Peyer's patch (tissue), 4 donors: ENCODE measurements around the gene ZNF511. TPM values are rescaled to one million over a fixed set of nuclear protein-coding genes. Genes with fewer than 3 reads are reported as not detected.

ENCODE experiments used
- DNase-seq, 3 donors: peaks; one replicate each; pipeline ENCODE4 v3.0.0-alpha.2; 2017 to 2019
- H3K27ac ChIP-seq, 4 donors: fragments of 200-600 bp; sonication (generic); one replicate each; pipeline ENCODE4 v1.5.1; 2016 to 2019
- H3K27me3 ChIP-seq, 2 donors: fragments of 200-600 bp; sonication (generic); one replicate each; pipeline ENCODE4 v1.5.1; 2019
- H3K36me3 ChIP-seq, 3 donors: fragments of 200-600 bp; sonication (generic); one replicate each; pipeline ENCODE4 v1.5.1; 2016 to 2019
- H3K4me1 ChIP-seq, 4 donors: fragments of 200-600 bp; sonication (generic); one replicate each; pipeline ENCODE4 v1.5.1; 2016 to 2019
- H3K4me3 ChIP-seq, 4 donors: fragments of 200-600 bp; sonication (generic); 1 replicate in 3 of 4; 2 replicates in 1 of 4; pipeline ENCODE4 v1.5.1; 2016 to 2019; ENCODE audit warnings: mild to moderate bottlenecking in 1 of 4
- H3K9me3 ChIP-seq, 4 donors: fragments of 200-600 bp; sonication (generic); one replicate each; pipeline ENCODE4 v1.5.1; 2016 to 2019; ENCODE audit warnings: mild to moderate bottlenecking in 1 of 4
- POLR2A ChIP-seq, 2 donors: fragments of 450-650 bp; IDR thresholded peaks; one replicate each; pipeline ENCODE4 v1.5.1; 2017; ENCODE audit warnings: antibody characterized with exemption in 2 of 2, mild to moderate bottlenecking in 2 of 2, moderate library complexity in 2 of 2
- total RNA-seq, 4 donors: library from RNA; depleted of rRNA; stranded (reverse); fragments of >200 nt; gene quantifications; one replicate each; pipeline ENCODE4 v1.1.0, GENCODE V29; 2016
- TF ChIP-seq, protein P1 (sequence below), 6 experiments: fragments of 450-650 bp in 4 of 6; fragments of 200-600 bp in 2 of 6; sonication (generic) in 1 of 6; IDR thresholded peaks; one replicate each; pipeline ENCODE4 v1.5.1; 2017 to 2019; ENCODE audit warnings: antibody characterized with exemption in 6 of 6, mild to moderate bottlenecking in 3 of 6, moderate library complexity in 1 of 6

ZNF511 gene
- total RNA-seq, 4 donors from 2014 or later = 25.7 to 42.9 (median 30.5) TPM

DNA sequence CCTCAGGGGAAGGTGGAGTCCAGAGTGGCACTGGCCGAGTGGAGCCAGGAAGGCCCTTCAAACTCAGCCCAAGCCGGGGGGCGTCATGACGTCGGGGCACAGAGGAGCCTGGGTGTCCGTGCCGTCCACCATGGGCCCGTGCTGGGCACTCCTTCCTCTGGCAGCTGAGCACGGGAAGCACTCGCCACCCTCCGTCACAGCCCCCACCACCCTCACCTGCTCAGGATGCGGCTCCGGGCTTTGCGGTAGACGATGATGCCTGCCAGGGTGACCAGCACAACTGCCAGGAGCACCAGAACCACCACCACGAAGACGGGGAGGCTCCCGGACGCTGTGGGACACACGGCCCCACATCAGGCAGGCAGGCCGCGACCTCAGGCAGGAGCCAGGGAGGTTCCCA lies 40.2 kb upstream of the ZNF511 start:
- peaks cover 0 to 5% (median 0%) of the 10 kb centered on the region in 3 donors for H3K36me3 ChIP-seq
- TF ChIP-seq POLR2A (IDR thresholded peaks at IDR 0.05) = no peak
- TF ChIP-seq, protein P1, sequence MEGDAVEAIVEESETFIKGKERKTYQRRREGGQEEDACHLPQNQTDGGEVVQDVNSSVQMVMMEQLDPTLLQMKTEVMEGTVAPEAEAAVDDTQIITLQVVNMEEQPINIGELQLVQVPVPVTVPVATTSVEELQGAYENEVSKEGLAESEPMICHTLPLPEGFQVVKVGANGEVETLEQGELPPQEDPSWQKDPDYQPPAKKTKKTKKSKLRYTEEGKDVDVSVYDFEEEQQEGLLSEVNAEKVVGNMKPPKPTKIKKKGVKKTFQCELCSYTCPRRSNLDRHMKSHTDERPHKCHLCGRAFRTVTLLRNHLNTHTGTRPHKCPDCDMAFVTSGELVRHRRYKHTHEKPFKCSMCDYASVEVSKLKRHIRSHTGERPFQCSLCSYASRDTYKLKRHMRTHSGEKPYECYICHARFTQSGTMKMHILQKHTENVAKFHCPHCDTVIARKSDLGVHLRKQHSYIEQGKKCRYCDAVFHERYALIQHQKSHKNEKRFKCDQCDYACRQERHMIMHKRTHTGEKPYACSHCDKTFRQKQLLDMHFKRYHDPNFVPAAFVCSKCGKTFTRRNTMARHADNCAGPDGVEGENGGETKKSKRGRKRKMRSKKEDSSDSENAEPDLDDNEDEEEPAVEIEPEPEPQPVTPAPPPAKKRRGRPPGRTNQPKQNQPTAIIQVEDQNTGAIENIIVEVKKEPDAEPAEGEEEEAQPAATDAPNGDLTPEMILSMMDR (IDR thresholded peaks at IDR 0.05) = no peak
- no peaks in the 10 kb centered on the region for H3K27me3 ChIP-seq

DNA sequence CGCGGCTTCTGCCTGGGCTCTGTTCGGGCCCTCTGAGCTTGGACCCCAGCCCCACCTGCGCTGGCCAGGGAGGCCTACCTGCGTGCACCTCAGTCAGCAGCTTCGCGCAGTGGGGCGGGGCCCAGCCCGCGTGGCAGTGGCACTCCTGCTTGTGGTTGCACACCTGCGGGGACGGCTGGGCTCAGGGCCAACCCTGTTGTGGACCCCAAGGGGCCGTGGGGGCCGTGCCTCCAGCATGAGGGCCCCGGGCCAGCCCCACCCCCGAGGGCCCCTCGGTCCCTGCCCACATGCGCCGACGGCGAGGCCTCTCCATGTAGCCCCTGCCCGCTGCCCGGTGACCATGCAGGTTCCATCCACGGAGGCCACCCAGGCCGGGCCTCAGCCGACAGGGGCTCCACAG lies 39.3 kb upstream of the ZNF511 start:
- Histone ChIP-seq H3K4me1 (peaks cover 0 to 5% (median 2%) of the 10 kb centered on the region in 4 donors), H3K36me3 (peaks cover 0 to 5% (median 0%) of the 10 kb centered on the region in 3 donors), H3K4me3 (no peak overlapping the region), H3K9me3 (no peaks in the 10 kb centered on the region), H3K27me3 (no peaks in the 10 kb centered on the region), H3K27ac (no peak overlapping the region)
- TF ChIP-seq, protein P1 (IDR thresholded peaks at IDR 0.05) = no peak
- no peak for TF ChIP-seq POLR2A (IDR thresholded peaks at IDR 0.05)
- no peak for DNase-seq

More for the DNA sequence above, 40.2 kb upstream of the ZNF511 start:
- H3K4me1 ChIP-seq = peaks cover 0 to 13% (median 5%) of the 10 kb centered on the region in 4 donors
- no peaks in the 10 kb centered on the region for H3K9me3 ChIP-seq
- no peak for DNase-seq
- H3K27ac ChIP-seq = no peak overlapping the region
- H3K4me3 ChIP-seq = no peak overlapping the region

DNA sequence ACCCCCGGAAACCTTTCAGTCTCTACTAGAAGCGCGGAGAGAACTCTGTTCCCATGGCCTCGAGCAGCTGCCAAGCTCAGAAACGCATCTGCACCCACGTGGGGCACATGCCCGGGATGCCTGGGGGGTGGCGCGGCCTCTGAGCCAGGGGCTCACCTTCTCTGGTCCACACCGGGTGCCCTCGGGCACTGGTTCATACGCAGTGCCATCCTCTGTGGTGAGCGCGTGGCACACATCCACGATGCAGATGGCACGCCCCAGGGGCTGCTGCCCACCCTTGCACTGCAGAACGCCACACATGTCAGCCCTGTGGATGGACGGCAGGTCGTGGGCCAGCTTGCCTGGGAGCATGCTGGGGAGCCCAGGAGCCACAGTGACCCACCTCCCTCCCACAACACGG lies 38.5 kb upstream of the ZNF511 start:
- Histone ChIP-seq H3K27me3 (no peaks in the 10 kb centered on the region), H3K4me3 (no peak overlapping the region), H3K27ac (no peak overlapping the region), H3K9me3 (no peaks in the 10 kb centered on the region), H3K36me3 (peaks cover 0 to 5% (median 0%) of the 10 kb centered on the region in 3 donors), H3K4me1 (peaks cover 0 to 8% (median under 1%) of the 10 kb centered on the region in 4 donors)
- TF ChIP-seq POLR2A (IDR thresholded peaks at IDR 0.05) = no peak
- TF ChIP-seq, protein P1 (IDR thresholded peaks at IDR 0.05) = no peak
- no peak for DNase-seq

DNA sequence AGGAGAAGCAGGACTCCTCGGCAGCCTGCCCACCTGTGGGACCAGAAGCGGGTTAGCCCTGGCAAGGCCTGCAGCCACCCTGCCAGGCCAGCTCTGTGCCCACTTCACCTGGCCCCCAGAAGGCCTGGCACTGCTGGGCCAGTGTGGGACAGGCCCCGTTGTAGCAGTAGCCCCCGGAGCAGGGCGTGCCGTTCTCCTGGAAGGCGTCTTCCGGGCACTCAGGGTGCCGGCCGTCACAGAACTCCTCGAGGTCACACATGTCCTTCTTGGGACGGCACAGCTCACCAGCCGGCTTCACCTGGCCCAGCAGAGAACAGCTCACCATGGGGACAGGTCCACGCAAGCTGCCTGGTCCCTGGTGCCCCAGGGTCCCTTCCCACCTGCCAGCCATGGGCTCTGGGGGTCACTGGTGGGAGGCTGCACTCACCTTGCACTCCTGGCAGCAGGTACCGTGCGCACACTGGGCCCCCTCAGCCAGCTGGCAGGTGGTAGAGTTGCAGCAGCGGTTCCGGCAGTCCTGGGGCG lies 37.9 kb upstream of the ZNF511 start:
- peaks cover 0 to 14% (median 3%) of the 10 kb centered on the region in 4 donors for H3K4me1 ChIP-seq
- H3K36me3 ChIP-seq = peaks cover 0 to 5% (median 0%) of the 10 kb centered on the region in 3 donors
- no peaks in the 10 kb centered on the region for H3K27me3 ChIP-seq
- no peak overlapping the region for H3K4me3 ChIP-seq
- H3K27ac ChIP-seq = no peak overlapping the region
- H3K9me3 ChIP-seq = no peaks in the 10 kb centered on the region
- TF ChIP-seq, protein P1 (IDR thresholded peaks at IDR 0.05) = no peak
- TF ChIP-seq POLR2A (IDR thresholded peaks at IDR 0.05) = no peak
- DNase-seq = no peak

DNA sequence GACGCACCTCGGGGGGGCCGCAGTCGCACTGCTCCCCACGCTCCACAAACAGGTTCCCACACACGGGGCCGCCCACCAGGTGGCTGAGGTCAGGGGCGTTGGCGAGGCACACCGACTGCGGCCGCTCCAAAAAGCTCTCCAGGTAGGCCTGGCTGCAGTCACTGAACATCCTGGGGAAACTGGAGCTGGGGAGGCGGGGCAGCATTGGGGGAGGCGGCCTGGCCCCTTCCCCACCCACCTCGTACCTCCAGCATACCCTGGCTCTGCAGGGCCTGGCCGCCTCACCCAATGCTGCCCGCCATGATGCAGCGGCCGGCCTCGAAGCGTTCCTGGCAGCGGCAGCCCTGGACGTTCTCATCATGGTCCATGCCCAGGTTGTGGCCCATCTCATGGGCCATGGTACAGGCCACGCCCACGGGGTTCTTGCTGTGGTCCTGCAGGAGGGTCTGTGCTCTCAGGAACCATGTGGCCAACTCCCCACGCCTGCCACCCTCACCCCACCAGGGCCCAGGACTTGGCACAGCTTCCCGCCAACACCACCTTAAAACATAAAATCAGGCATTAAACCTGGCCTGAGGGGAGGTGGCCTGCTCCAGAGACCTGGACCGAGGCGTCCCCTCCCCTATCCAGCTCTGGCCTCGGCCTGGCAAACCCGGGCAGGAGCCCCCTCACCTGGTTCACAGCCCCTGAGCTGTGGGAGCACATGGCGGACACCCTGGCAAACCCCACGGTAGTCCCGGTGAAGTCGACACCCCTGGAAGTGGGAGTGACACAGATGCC lies 37.0 kb upstream of the ZNF511 start:
- TF ChIP-seq POLR2A (IDR thresholded peaks at IDR 0.05) = no peak
- TF ChIP-seq, protein P1 (IDR thresholded peaks at IDR 0.05) = no peak
- H3K27me3 ChIP-seq = peaks cover 0 to 3% of the 10 kb centered on the region in 2 donors
- no peak overlapping the region for H3K27ac ChIP-seq
- DNase-seq = no peak
- no peak overlapping the region for H3K4me3 ChIP-seq
- peaks cover 0 to 23% (median 10%) of the 10 kb centered on the region in 4 donors for H3K4me1 ChIP-seq
- H3K9me3 ChIP-seq = no peaks in the 10 kb centered on the region
- peaks cover 0 to 5% (median 0%) of the 10 kb centered on the region in 3 donors for H3K36me3 ChIP-seq
